HEK293 (cell line): ENCODE data around the gene COL18A1.

Source experiments
- CTCF ChIA-PET: fragments of 350-600 bp; formaldehyde crosslinking; extraction: SDS; loops from one replicate; lab custom pipeline; 2021; ENCODE audit warnings: antibody characterized with exemption; lab: Yijun Ruan, JAX
- POLR2A ChIA-PET: fragments of 300-600 bp; formaldehyde crosslinking; extraction: SDS; loops from one replicate; lab custom pipeline; 2020; ENCODE audit warnings: antibody characterized with exemption, inconsistent platforms; lab: Yijun Ruan, JAX
- H3K27ac ChIP-seq: fragments of 200-500 bp; sonication (Bioruptor generic); 2 replicates; pipeline ENCODE4 v1.5.1; 2014; ENCODE audit warnings: low read depth, low read length, control low read depth, inconsistent platforms; ENCODE audit errors: extremely low read depth
- H3K36me3 ChIP-seq, 2 experiments: fragments of 200-500 bp in 1 of 2; sonication (Bioruptor generic) in 1 of 2; 1 replicate in 1 of 2; 2 replicates in 1 of 2; pipeline ENCODE4 v1.5.1; 2014 to 2017; ENCODE audit warnings: inconsistent platforms in 2 of 2, low read length in 2 of 2; ENCODE audit not compliant: control insufficient read depth in 2 of 2, insufficient read depth in 1 of 2
- H3K4me1 ChIP-seq: fragments of 200-500 bp; sonication (Bioruptor generic); 2 replicates; pipeline ENCODE4 v1.5.1; 2014; ENCODE audit warnings: mild to moderate bottlenecking, low read length, inconsistent platforms; ENCODE audit not compliant: control insufficient read depth, insufficient read depth
- H3K4me3 ChIP-seq: 2 replicates; pipeline ENCODE4 v1.5.1; 2011; ENCODE audit warnings: low read depth, mild to moderate bottlenecking, control low read depth, low read length, moderate library complexity
- H3K9me3 ChIP-seq: fragments of 200-500 bp; sonication (Bioruptor generic); 2 replicates; pipeline ENCODE4 v1.5.1; 2014; ENCODE audit warnings: low read depth, low read length, inconsistent platforms; ENCODE audit not compliant: control insufficient read depth, insufficient read depth
- GFI1B ChIP-seq: fragments of 450-650 bp; formaldehyde crosslinking; IDR thresholded peaks from 2 replicates; pipeline ENCODE4 v1.5.1; 2016; ENCODE audit warnings: missing biosample characterization, missing genetic modification characterization
- KLF1 ChIP-seq: fragments of 450-650 bp; formaldehyde crosslinking; IDR thresholded peaks from 2 replicates; pipeline ENCODE4 v1.5.1; 2016; ENCODE audit warnings: missing biosample characterization, missing genetic modification characterization
- OVOL3 ChIP-seq: fragments of 450-650 bp; formaldehyde crosslinking; IDR thresholded peaks from 2 replicates; pipeline ENCODE4 v1.5.1; 2016; ENCODE audit warnings: missing biosample characterization, missing genetic modification characterization
- PRDM4 ChIP-seq: fragments of 450-650 bp; formaldehyde crosslinking; IDR thresholded peaks from 2 replicates; pipeline ENCODE4 v1.5.1; 2017; ENCODE audit warnings: missing biosample characterization, missing genetic modification characterization
- SP3 ChIP-seq: fragments of 450-650 bp; formaldehyde crosslinking; IDR thresholded peaks from 2 replicates; pipeline ENCODE4 v1.5.1; 2016; ENCODE audit warnings: missing biosample characterization, missing genetic modification characterization
- SP7 ChIP-seq: fragments of 450-650 bp; formaldehyde crosslinking; IDR thresholded peaks from 2 replicates; pipeline ENCODE4 v1.5.1; 2016; ENCODE audit warnings: missing biosample characterization, missing genetic modification characterization
- YY2 ChIP-seq: fragments of 450-650 bp; formaldehyde crosslinking; IDR thresholded peaks from 2 replicates; pipeline ENCODE4 v1.5.1; 2016; ENCODE audit warnings: missing biosample characterization, missing genetic modification characterization
- ZBTB10 ChIP-seq: fragments of 450-650 bp; formaldehyde crosslinking; IDR thresholded peaks from 2 replicates; pipeline ENCODE4 v1.5.1; 2016; ENCODE audit warnings: missing biosample characterization, missing genetic modification characterization
- ZBTB17 ChIP-seq: fragments of 450-650 bp; formaldehyde crosslinking; IDR thresholded peaks from 2 replicates; pipeline ENCODE4 v1.5.1; 2016; ENCODE audit warnings: missing biosample characterization, missing genetic modification characterization
- ZBTB26 ChIP-seq: fragments of 450-650 bp; formaldehyde crosslinking; optimal IDR thresholded peaks from 2 replicates; pipeline ENCODE3; 2016; ENCODE audit warnings: missing biosample characterization, mild to moderate bottlenecking, missing genetic modification characterization
- ZEB2 ChIP-seq: fragments of 450-650 bp; formaldehyde crosslinking; IDR thresholded peaks from 2 replicates; pipeline ENCODE4 v1.5.1; 2016; ENCODE audit warnings: missing biosample characterization, missing genetic modification characterization
- ZIC2 ChIP-seq: fragments of 450-650 bp; formaldehyde crosslinking; IDR thresholded peaks from 2 replicates; pipeline ENCODE4 v1.5.1; 2016; ENCODE audit warnings: missing biosample characterization, missing genetic modification characterization
- ZNF138 ChIP-seq: fragments of 450-650 bp; formaldehyde crosslinking; IDR thresholded peaks from 2 replicates; pipeline ENCODE4 v1.5.1; 2016; ENCODE audit warnings: missing biosample characterization, missing genetic modification characterization, borderline replicate concordance
- ZNF239 ChIP-seq: fragments of 450-650 bp; formaldehyde crosslinking; IDR thresholded peaks from 2 replicates; pipeline ENCODE4 v1.5.1; 2016; ENCODE audit warnings: missing biosample characterization, missing genetic modification characterization
- ZNF266 ChIP-seq: fragments of 450-650 bp; formaldehyde crosslinking; IDR thresholded peaks from 2 replicates; pipeline ENCODE4 v1.5.1; 2016; ENCODE audit warnings: missing biosample characterization, missing genetic modification characterization, low read depth
- ZNF501 ChIP-seq: fragments of 450-650 bp; formaldehyde crosslinking; IDR thresholded peaks from 2 replicates; pipeline ENCODE4 v1.5.1; 2016; ENCODE audit warnings: missing biosample characterization, missing genetic modification characterization
- ZNF530 ChIP-seq: fragments of 450-650 bp; formaldehyde crosslinking; IDR thresholded peaks from 2 replicates; pipeline ENCODE4 v1.5.1; 2016; ENCODE audit warnings: low read depth, missing biosample characterization, missing genetic modification characterization
- ZNF624 ChIP-seq: fragments of 450-650 bp; formaldehyde crosslinking; IDR thresholded peaks from 2 replicates; pipeline ENCODE4 v1.5.1; 2017; ENCODE audit warnings: missing biosample characterization, missing genetic modification characterization
- ZNF629 ChIP-seq: fragments of 450-650 bp; formaldehyde crosslinking; IDR thresholded peaks from 2 replicates; pipeline ENCODE4 v1.5.1; 2017; ENCODE audit warnings: missing biosample characterization, missing genetic modification characterization
- ZNF747 ChIP-seq: fragments of 450-650 bp; formaldehyde crosslinking; IDR thresholded peaks from 2 replicates; pipeline ENCODE4 v1.5.1; 2016; ENCODE audit warnings: missing biosample characterization, missing genetic modification characterization
- ZSCAN23 ChIP-seq: fragments of 450-650 bp; formaldehyde crosslinking; IDR thresholded peaks from 2 replicates; pipeline ENCODE4 v1.5.1; 2016; ENCODE audit warnings: missing biosample characterization, missing genetic modification characterization

Gene COL18A1

GRCh38 chr21:45554477-45555175 is 149.7 kb downstream of the COL18A1 start (continued):
- no peak; the same call in 1 of the 2 replicates for TF ChIP-seq PRDM4 (tag by site-specific recombination)
- TF ChIP-seq OVOL3 (tag by site-specific recombination) = no peak
- TF ChIP-seq ZIC2 = peak; percentile 67
- TF ChIP-seq ZBTB10 (tag by site-specific recombination) = peak; percentile 69; the same call in 1 of the 2 replicates
- TF ChIP-seq ZBTB17 = peak; percentile 45; the same call in 1 of the 2 replicates
- TF ChIP-seq ZBTB26 (tag by site-specific recombination) = peak; percentile 70
- peak; percentile 45; the same call in 1 of the 2 replicates for TF ChIP-seq ZNF629 (tag by site-specific recombination)
- peak; percentile 77 for TF ChIP-seq SP3 (tag by site-specific recombination)
- peak; percentile 76 for TF ChIP-seq SP7 (tag by site-specific recombination)

- Histone ChIP-seq H3K27ac (no peak overlapping the region), H3K36me3 (no peaks in the 10 kb centered on the region), H3K4me3 (peak overlapping the region; percentile 43), H3K4me1 (peaks cover 6% of the 10 kb centered on the region; the same call in 1 of the 2 replicates), H3K9me3 (no peaks in the 10 kb centered on the region)
- ChIA-PET CTCF (interaction anchor here (0.8 to 4.9 kb wide), 24 partner anchors 8 to 419 kb away, joined by 3 to 70 read pairs (median 6); no protein-coding TSS in a partner anchor), POLR2A (interaction anchor here (0.6 to 1.7 kb wide), 5 partner anchors 14 to 268 kb away, joined by 3 to 10 read pairs (median 6); partner anchors contain the start of gene POFUT2)
- TF ChIP-seq ZEB2 (tag by site-specific recombination) (no peak), ZNF239 (no peak), ZNF501 (tag by site-specific recombination) (no peak), YY2 (tag by site-specific recombination) (no peak), GFI1B (no peak), ZNF747 (no peak), ZNF138 (tag by site-specific recombination) (no peak), ZNF530 (tag by site-specific recombination) (no peak), ZNF624 (tag by site-specific recombination) (no peak), KLF1 (tag by site-specific recombination) (no peak), ZNF266 (tag by site-specific recombination) (no peak), ZSCAN23 (tag by site-specific recombination) (no peak)
These were observed 150.2 kb downstream of the COL18A1 start for GRCh38 chr21:45555251-45555556.
